Testis (tissue), 3 donors: ENCODE measurements around the gene FOXO1. TPM values are rescaled to one million over a fixed set of nuclear protein-coding genes. Genes with fewer than 3 reads are reported as not detected.

Experiments used
- DNase-seq: peaks from one replicate; pipeline ENCODE4 v3.0.0-alpha.2; 2019
- H3K27ac ChIP-seq, 2 donors: fragments of 200-600 bp; sonication (generic); one replicate each; pipeline ENCODE4 v1.5.1; 2019
- H3K27me3 ChIP-seq: fragments of 200-600 bp; sonication (generic); one replicate; pipeline ENCODE4 v1.5.1; 2019
- H3K36me3 ChIP-seq: fragments of 200-600 bp; sonication (generic); one replicate; pipeline ENCODE4 v1.5.1; 2017; ENCODE audit warnings: low read depth; ENCODE audit errors: missing control alignments
- H3K4me1 ChIP-seq: fragments of 200-600 bp; sonication (generic); one replicate; pipeline ENCODE4 v1.5.1; 2019
- H3K4me3 ChIP-seq, 2 donors: fragments of 200-600 bp; sonication (generic); one replicate each; pipeline ENCODE4 v1.5.1; 2017 to 2019
- H3K9me3 ChIP-seq: fragments of 200-600 bp; sonication (generic); one replicate; pipeline ENCODE4 v1.5.1; 2017
- POLR2A ChIP-seq: fragments of 450-650 bp; IDR thresholded peaks from one replicate; pipeline ENCODE4 v1.6.1; 2017; ENCODE audit warnings: antibody characterized with exemption, mild to moderate bottlenecking, moderate library complexity
- WGBS, 2 donors: methylation state at CpG; one replicate each; pipeline ENCODE4 v1.1.5; 2018; 5-methylcytosine and 5-hydroxymethylcytosine counted together
- intact Hi-C: fragments of 100-400 bp; cut with DNase I; formaldehyde crosslinking; loops from one replicate; pipeline ENCODE4 v1.15.1; 2023; ENCODE audit warnings: low total_unique reads
- polyA plus RNA-seq: library from polyadenylated mRNA; stranded (reverse); fragments of 350-450 nt; fragmentation: Illumina TruSeq; extraction: RNeasy Lipid Tissue Mini Kit (QIAGEN cat#74804); gene quantifications from one replicate; pipeline ENCODE4 v1.2.3, GENCODE V29; 2014; ENCODE audit warnings: low read depth, low replicate concordance; ENCODE audit not compliant: insufficient read depth
- total RNA-seq, 2 donors: library from RNA; depleted of rRNA; stranded (reverse); fragments of >200 nt; gene quantifications; one replicate each; pipeline ENCODE4 v1.2.3, GENCODE V29; 2016
- TF ChIP-seq, protein P1 (sequence below), 3 experiments: fragments of 450-650 bp in 2 of 3; fragments of 200-600 bp in 1 of 3; sonication (generic) in 1 of 3; IDR thresholded peaks; one replicate each; pipeline ENCODE4 v1.5.1; 2016 to 2019; ENCODE audit warnings: antibody characterized with exemption in 3 of 3, mild to moderate bottlenecking in 2 of 3, moderate library complexity in 1 of 3

Gene FOXO1
- total and polyA plus RNA-seq, 3 donors from 2014 or later: 19.5 to 58.7 (median 52.2) TPM

DNA sequence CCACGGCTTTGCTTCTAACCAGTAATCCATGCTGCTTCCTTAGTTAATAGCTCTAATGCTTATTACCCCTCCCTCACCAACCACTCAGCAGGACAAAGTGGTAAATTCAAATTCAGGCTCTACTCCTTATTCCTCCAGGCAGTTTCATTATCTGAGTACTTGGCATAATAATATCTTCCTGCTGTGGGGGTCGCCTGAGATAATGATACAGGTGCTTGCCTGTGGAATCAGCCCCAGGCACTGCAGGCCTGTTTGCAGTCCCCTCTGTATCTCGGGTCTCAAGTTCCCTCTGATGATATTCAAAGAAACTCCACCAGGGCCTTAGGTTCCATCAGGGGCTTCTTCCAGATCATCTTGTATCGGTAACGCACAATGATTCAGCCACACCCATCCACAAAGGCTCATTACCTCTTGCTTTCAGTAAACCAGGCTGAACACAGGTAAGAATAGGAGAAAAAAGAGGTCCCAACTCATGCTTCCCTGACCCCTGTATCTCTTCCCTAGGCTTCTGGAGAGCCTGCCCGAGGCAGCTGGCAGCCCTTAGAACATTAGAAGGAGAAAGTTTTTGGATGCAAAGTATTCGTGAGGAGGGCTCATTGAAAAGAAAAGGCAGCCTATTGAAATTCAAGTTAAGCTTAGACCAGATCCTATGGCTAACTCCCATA is 14.3 kb upstream of the FOXO1 start:
- no peak overlapping the region for H3K4me3 ChIP-seq
- no peaks in the 10 kb centered on the region for H3K27me3 ChIP-seq
- H3K9me3 ChIP-seq: no peaks in the 10 kb centered on the region
- DNase-seq: no peak
- no peaks in the 10 kb centered on the region for H3K36me3 ChIP-seq
- no peak for TF ChIP-seq POLR2A
- TF ChIP-seq, protein P1, sequence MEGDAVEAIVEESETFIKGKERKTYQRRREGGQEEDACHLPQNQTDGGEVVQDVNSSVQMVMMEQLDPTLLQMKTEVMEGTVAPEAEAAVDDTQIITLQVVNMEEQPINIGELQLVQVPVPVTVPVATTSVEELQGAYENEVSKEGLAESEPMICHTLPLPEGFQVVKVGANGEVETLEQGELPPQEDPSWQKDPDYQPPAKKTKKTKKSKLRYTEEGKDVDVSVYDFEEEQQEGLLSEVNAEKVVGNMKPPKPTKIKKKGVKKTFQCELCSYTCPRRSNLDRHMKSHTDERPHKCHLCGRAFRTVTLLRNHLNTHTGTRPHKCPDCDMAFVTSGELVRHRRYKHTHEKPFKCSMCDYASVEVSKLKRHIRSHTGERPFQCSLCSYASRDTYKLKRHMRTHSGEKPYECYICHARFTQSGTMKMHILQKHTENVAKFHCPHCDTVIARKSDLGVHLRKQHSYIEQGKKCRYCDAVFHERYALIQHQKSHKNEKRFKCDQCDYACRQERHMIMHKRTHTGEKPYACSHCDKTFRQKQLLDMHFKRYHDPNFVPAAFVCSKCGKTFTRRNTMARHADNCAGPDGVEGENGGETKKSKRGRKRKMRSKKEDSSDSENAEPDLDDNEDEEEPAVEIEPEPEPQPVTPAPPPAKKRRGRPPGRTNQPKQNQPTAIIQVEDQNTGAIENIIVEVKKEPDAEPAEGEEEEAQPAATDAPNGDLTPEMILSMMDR (IDR thresholded peaks at IDR 0.05): no peak
- 83 to 93% methylated on average over 7 of the region's 7 CpGs for WGBS, 2 donors
- H3K27ac ChIP-seq: no peak overlapping the region
- intact Hi-C loops: loop anchor here (5.0 kb wide), 1 partner anchor 613 kb away; no protein-coding TSS in a partner anchor
- no peaks in the 10 kb centered on the region for H3K4me1 ChIP-seq

DNA sequence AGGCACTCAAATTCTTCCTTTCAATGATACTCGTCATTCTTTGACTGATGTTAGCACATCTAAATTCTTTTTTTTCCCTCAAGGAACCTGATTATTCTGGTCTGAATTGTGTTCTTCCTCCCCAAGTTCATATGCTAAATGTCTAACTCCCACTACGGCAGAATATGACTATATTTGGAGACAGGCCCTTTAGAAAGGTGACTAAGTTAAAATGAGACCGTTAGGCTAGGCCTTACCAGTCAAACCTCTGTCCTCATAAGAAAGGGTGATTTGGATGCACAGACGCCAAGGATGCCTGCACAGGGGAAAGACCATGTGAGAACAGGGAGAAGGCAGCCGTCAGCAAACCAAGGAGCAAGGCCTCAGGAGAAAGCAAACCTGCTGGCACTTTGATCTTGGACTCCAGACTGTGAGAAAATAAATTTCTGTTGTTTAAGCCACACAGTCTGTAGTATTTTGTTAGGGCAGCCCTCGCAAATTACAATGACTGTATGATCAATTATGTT is 13.1 kb upstream of the FOXO1 start:
- intact Hi-C loops: no loop called here
- no peak for TF ChIP-seq POLR2A
- TF ChIP-seq, protein P1 (IDR thresholded peaks at IDR 0.05): no peak
- no peaks in the 10 kb centered on the region for H3K4me1 ChIP-seq
- no peak overlapping the region for H3K4me3 ChIP-seq
- 91 to 94% methylated on average over 6 of the region's 6 CpGs for WGBS, 2 donors
- H3K36me3 ChIP-seq: no peaks in the 10 kb centered on the region
- no peak overlapping the region for H3K27ac ChIP-seq
- H3K27me3 ChIP-seq: no peaks in the 10 kb centered on the region
- DNase-seq: no peak
- H3K9me3 ChIP-seq: no peaks in the 10 kb centered on the region

DNA sequence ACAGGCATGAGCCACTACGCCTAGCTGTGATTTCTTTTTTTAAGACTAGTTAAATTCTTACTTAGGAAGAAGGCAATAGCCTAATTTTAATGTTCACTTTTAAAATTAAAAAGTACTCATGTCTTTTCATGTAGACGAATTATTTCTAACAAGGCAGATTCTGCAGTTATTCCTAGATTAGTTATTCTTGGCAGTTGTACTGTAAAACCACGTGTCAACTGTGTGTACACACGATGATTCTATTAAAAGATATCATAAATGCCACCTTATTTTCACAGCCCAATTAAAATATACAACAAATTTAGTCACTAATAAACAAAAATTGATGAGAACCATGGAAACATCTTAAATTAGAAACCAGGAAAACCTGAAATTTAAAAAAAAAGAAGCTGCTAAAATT is 10.6 kb upstream of the FOXO1 start:
- intact Hi-C loops: no loop called here
- WGBS, 2 donors: 52 to 62% methylated on average over 4 of the region's 4 CpGs
- no peak overlapping the region for H3K27ac ChIP-seq
- DNase-seq: no peak
- H3K4me3 ChIP-seq: no peak overlapping the region
- H3K4me1 ChIP-seq: no peaks in the 10 kb centered on the region
- H3K27me3 ChIP-seq: no peaks in the 10 kb centered on the region
- H3K36me3 ChIP-seq: no peaks in the 10 kb centered on the region
- no peaks in the 10 kb centered on the region for H3K9me3 ChIP-seq
- no peak for TF ChIP-seq POLR2A
- TF ChIP-seq, protein P1 (IDR thresholded peaks at IDR 0.05): no peak

DNA sequence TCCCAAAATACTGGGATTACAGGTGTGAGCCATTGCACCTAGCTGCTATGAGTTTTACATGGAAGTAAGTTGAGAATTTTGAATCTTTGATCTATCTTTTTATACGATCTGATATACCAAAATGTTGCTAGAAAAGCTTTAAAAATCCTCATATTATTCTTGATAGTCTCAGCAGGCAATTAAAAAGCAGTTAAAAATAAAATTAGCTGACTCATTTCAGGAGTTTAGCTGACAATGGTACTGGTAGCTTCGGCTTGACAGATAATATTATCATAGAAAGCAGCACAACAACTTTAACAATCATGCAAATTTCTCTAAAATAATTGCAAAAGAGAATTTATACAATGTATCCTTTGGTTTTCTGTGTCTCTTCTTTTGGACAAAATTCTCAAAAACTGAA is 9.6 kb upstream of the FOXO1 start:
- no peak for DNase-seq
- no peaks in the 10 kb centered on the region for H3K27me3 ChIP-seq
- intact Hi-C loops: no loop called here
- WGBS, 2 donors: 74 to 80% methylated on average over 2 of the region's 2 CpGs
- no peaks in the 10 kb centered on the region for H3K4me1 ChIP-seq
- H3K36me3 ChIP-seq: no peaks in the 10 kb centered on the region
- no peak overlapping the region for H3K4me3 ChIP-seq
- no peak overlapping the region for H3K27ac ChIP-seq
- TF ChIP-seq POLR2A: no peak
- TF ChIP-seq, protein P1 (IDR thresholded peaks at IDR 0.05): no peak
- H3K9me3 ChIP-seq: no peaks in the 10 kb centered on the region

DNA sequence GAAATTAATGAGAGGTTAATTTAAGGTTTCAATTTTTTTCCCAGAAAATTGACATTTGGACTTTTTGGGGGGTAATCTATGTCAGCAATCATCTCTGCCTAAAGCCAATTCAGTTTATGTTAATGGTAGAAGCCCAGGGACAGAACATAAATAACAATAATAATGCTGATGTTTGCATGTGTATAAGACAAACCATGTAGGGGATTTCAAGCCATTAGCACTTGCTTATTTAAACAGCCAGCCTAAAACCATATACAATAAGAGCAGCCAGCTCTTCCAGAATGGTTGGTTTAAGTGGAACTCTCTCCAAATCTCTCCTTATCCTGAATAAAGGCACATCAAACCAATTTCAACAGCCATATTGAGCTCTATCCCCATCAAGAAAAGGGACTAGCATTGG is 7.0 kb upstream of the FOXO1 start:
- no peak for TF ChIP-seq POLR2A
- TF ChIP-seq, protein P1 (IDR thresholded peaks at IDR 0.05): no peak
- no peak for DNase-seq
- H3K4me1 ChIP-seq: peaks cover under 1% of the 10 kb centered on the region
- no peaks in the 10 kb centered on the region for H3K9me3 ChIP-seq
- H3K27ac ChIP-seq: no peak overlapping the region
- H3K4me3 ChIP-seq: no peak overlapping the region
- intact Hi-C loops: no loop called here
- no peaks in the 10 kb centered on the region for H3K27me3 ChIP-seq
- no peaks in the 10 kb centered on the region for H3K36me3 ChIP-seq
